ENCODE measurements around the gene IGF1.

- TF ChIP-seq POLR2A (IDR thresholded peaks at IDR 0.05) (no peak), CTCF (IDR thresholded peaks at IDR 0.05) (no peak)
These were observed 17.4 kb downstream of the IGF1 start for GRCh38 chr12:102462795-102463465.
